Tibial nerve (tissue), 4 donors: ENCODE measurements around the gene PIGP.
"Not testable (repeated sequence)": the region's sequence is repeated elsewhere in the genome, so short reads cannot be mapped to it uniquely, and the experiment has no call there.

Experiments
- CTCF ChIP-seq, 5 experiments: fragments of 200-600 bp in 3 of 5; fragments of 450-650 bp in 2 of 5; sonication (generic) in 3 of 5; IDR thresholded peaks; one replicate each; pipeline ENCODE4 v1.5.1; 2016 to 2019; ENCODE audit warnings: antibody characterized with exemption in 5 of 5, mild to moderate bottlenecking in 3 of 5, moderate library complexity in 2 of 5
- EP300 ChIP-seq, 2 donors: sonication (generic); formaldehyde crosslinking; IDR thresholded peaks; one replicate each; pipeline ENCODE4 v1.6.1; 2017; ENCODE audit warnings: antibody characterized with exemption in 2 of 2, mild to moderate bottlenecking in 1 of 2
- POLR2A ChIP-seq, 2 donors: fragments of 450-650 bp; IDR thresholded peaks; one replicate each; pipeline ENCODE4 v1.6.1; 2017; ENCODE audit warnings: antibody characterized with exemption in 2 of 2, mild to moderate bottlenecking in 2 of 2, moderate library complexity in 2 of 2

- not testable (repeated sequence) for TF ChIP-seq CTCF, POLR2A, EP300 (IDR thresholded peaks at IDR 0.05)
These were observed 23.1 kb downstream of the PIGP start for GRCh38 chr21:37049741-37050140.
